Vagina (tissue), 2 donors: ENCODE results near the gene SCAF1.

Experiments used
- POLR2A ChIP-seq, 2 donors: fragments of 450-650 bp; IDR thresholded peaks; one replicate each; pipeline ENCODE4 v1.6.1; 2017; ENCODE audit warnings: antibody characterized with exemption in 2 of 2, mild to moderate bottlenecking in 2 of 2, moderate library complexity in 2 of 2
- POLR2AphosphoS5 ChIP-seq, 2 donors: sonication (generic); formaldehyde crosslinking; IDR thresholded peaks; one replicate each; pipeline ENCODE4 v1.9.0; 2017; ENCODE audit warnings: antibody characterized with exemption in 2 of 2, mild to moderate bottlenecking in 2 of 2, low read depth in 1 of 2; ENCODE audit not compliant: insufficient read depth in 1 of 2
- TF ChIP-seq, protein P1 (sequence below), 3 experiments: fragments of 450-650 bp in 2 of 3; fragments of 200-600 bp in 1 of 3; sonication (generic) in 1 of 3; IDR thresholded peaks; one replicate each; pipeline ENCODE4 v1.5.1; 2017 to 2019; ENCODE audit warnings: antibody characterized with exemption in 3 of 3, mild to moderate bottlenecking in 2 of 3, moderate library complexity in 2 of 3

DNA sequence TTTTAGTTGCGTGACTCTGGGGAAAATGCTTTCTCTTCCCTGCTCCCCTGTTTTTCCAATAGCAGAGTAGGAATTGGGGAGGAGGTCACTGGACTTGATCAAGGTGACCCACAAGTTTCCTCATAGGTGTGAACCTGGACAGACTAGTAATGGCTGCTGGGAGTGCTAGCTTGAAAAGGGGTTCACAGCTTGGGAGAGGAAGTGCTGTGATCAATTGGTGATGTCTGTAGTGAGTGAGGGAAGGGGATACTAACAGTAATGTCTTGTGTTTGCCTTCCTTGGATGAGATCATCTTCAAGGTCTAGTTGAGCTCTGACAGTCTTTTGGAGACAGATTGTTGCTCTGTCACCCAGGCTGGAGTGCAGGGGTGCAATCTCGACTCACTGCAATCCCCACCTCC lies 25.5 kb downstream of the SCAF1 start:
- TF ChIP-seq, protein P1, sequence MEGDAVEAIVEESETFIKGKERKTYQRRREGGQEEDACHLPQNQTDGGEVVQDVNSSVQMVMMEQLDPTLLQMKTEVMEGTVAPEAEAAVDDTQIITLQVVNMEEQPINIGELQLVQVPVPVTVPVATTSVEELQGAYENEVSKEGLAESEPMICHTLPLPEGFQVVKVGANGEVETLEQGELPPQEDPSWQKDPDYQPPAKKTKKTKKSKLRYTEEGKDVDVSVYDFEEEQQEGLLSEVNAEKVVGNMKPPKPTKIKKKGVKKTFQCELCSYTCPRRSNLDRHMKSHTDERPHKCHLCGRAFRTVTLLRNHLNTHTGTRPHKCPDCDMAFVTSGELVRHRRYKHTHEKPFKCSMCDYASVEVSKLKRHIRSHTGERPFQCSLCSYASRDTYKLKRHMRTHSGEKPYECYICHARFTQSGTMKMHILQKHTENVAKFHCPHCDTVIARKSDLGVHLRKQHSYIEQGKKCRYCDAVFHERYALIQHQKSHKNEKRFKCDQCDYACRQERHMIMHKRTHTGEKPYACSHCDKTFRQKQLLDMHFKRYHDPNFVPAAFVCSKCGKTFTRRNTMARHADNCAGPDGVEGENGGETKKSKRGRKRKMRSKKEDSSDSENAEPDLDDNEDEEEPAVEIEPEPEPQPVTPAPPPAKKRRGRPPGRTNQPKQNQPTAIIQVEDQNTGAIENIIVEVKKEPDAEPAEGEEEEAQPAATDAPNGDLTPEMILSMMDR (IDR thresholded peaks at IDR 0.05): no peak
- TF ChIP-seq POLR2A (IDR thresholded peaks at IDR 0.05): no peak
- no peak for TF ChIP-seq POLR2AphosphoS5 (IDR thresholded peaks at IDR 0.05; ENCODE audit: insufficient read depth in 1 of 2, low read depth in 1 of 2)
